Neutrophil (primary cell): ENCODE measurements around the gene ANK3.

Experiments used
- H3K27ac ChIP-seq: fragments of 200-600 bp; sonication (generic); 2 replicates; pipeline ENCODE4 v1.5.1; 2016; ENCODE audit warnings: mild to moderate bottlenecking, moderate library complexity
- H3K27me3 ChIP-seq: fragments of 200-600 bp; sonication (generic); 2 replicates; pipeline ENCODE4 v1.6.0; 2016; ENCODE audit warnings: mild to moderate bottlenecking
- H3K36me3 ChIP-seq: fragments of 200-600 bp; sonication (generic); 2 replicates; pipeline ENCODE4 v1.5.1; 2017
- H3K4me1 ChIP-seq, 2 experiments: fragments of 200-600 bp in 1 of 2; sonication (generic) in 1 of 2; 1 replicate in 1 of 2; 2 replicates in 1 of 2; pipeline versions ENCODE4 v1.5.1 to v1.6.1; 2013 to 2016; ENCODE audit warnings: low read depth in 1 of 2, low read length in 1 of 2, mild to moderate bottlenecking in 1 of 2, moderate library complexity in 1 of 2; ENCODE audit not compliant: control insufficient read depth in 1 of 2, insufficient read depth in 1 of 2
- H3K4me3 ChIP-seq, 2 experiments: fragments of 200-600 bp in 1 of 2; sonication (generic) in 1 of 2; 1 replicate in 1 of 2; 2 replicates in 1 of 2; pipeline ENCODE4 v1.5.1; 2013 to 2016; ENCODE audit warnings: low read depth in 1 of 2, low read length in 1 of 2, mild to moderate bottlenecking in 1 of 2, moderate library complexity in 1 of 2
- H3K9me3 ChIP-seq: fragments of 200-600 bp; sonication (generic); 2 replicates; pipeline ENCODE4 v1.5.1; 2016
- TF ChIP-seq, protein P1 (sequence below): fragments of 200-600 bp; sonication (generic); IDR thresholded peaks from 2 replicates; pipeline ENCODE4 v1.5.1; 2016; ENCODE audit warnings: antibody characterized with exemption

ANK3 gene

GRCh38 chr10:60348982-60349381, 40.7 kb downstream of the ANK3 start:
- Histone ChIP-seq H3K27ac (no peak overlapping the region), H3K4me3 (no peak overlapping the region), H3K4me1 (no peaks in the 10 kb centered on the region), H3K9me3 (no peaks in the 10 kb centered on the region), H3K27me3 (no peaks in the 10 kb centered on the region), H3K36me3 (no peaks in the 10 kb centered on the region)
- TF ChIP-seq, protein P1, sequence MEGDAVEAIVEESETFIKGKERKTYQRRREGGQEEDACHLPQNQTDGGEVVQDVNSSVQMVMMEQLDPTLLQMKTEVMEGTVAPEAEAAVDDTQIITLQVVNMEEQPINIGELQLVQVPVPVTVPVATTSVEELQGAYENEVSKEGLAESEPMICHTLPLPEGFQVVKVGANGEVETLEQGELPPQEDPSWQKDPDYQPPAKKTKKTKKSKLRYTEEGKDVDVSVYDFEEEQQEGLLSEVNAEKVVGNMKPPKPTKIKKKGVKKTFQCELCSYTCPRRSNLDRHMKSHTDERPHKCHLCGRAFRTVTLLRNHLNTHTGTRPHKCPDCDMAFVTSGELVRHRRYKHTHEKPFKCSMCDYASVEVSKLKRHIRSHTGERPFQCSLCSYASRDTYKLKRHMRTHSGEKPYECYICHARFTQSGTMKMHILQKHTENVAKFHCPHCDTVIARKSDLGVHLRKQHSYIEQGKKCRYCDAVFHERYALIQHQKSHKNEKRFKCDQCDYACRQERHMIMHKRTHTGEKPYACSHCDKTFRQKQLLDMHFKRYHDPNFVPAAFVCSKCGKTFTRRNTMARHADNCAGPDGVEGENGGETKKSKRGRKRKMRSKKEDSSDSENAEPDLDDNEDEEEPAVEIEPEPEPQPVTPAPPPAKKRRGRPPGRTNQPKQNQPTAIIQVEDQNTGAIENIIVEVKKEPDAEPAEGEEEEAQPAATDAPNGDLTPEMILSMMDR = no peak

DNA sequence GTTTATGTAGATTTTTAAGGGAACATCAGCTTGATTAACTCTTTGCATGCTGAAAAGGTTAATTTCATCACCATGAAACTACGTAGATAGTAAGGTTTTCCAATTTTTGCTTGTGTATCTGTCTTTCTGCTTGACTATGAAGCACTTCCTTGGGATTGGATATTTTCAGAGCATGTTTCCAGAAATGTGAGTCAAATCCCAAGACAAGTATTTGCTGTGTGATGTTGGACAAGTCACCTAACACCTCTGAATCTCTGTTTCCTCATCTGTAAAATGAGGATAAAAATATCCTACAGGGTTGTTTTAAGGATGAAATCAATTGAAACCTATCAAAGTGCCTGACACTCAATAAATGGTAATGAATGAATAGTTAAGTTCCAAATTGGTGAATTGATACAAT, 42.4 kb downstream of the ANK3 start:
- Histone ChIP-seq H3K36me3 (no peaks in the 10 kb centered on the region), H3K4me3 (no peak overlapping the region), H3K9me3 (no peaks in the 10 kb centered on the region), H3K27me3 (no peaks in the 10 kb centered on the region), H3K4me1 (no peaks in the 10 kb centered on the region), H3K27ac (no peak overlapping the region)
- TF ChIP-seq, protein P1 = no peak

GRCh38 chr10:60346661-60347060, 43.0 kb downstream of the ANK3 start:
- Histone ChIP-seq H3K27me3 (no peaks in the 10 kb centered on the region), H3K4me3 (no peak overlapping the region), H3K36me3 (no peaks in the 10 kb centered on the region), H3K27ac (no peak overlapping the region), H3K9me3 (no peaks in the 10 kb centered on the region), H3K4me1 (no peaks in the 10 kb centered on the region)
- TF ChIP-seq, protein P1 = no peak

GRCh38 chr10:60343254-60343653, 46.4 kb downstream of the ANK3 start:
- Histone ChIP-seq H3K36me3 (no peaks in the 10 kb centered on the region), H3K4me1 (no peaks in the 10 kb centered on the region), H3K27me3 (no peaks in the 10 kb centered on the region), H3K27ac (no peak overlapping the region), H3K9me3 (no peaks in the 10 kb centered on the region), H3K4me3 (no peak overlapping the region)
- TF ChIP-seq, protein P1 = no peak

DNA sequence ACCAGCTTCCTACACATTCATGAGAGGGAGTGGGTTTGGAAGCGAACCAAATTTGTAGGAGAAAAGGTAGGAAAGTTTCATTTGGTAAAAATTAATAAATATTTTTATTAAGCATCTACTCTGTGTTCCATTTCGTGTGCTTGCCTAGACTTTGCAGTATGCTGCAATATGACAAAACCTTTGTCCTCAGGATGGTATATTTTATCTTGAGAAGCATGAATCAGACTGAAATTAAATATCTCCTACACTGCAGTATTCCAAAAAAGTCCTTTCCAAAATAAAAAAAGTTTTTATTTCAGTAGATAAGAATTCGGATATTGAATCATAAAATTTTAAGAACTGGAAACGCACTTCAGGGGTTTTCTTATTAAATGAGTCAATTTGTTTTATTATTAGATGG, 47.7 kb downstream of the ANK3 start:
- no peaks in the 10 kb centered on the region for H3K27me3 ChIP-seq
- no peaks in the 10 kb centered on the region for H3K9me3 ChIP-seq
- no peak overlapping the region for H3K4me3 ChIP-seq
- H3K36me3 ChIP-seq = no peaks in the 10 kb centered on the region
- no peaks in the 10 kb centered on the region for H3K4me1 ChIP-seq
- TF ChIP-seq, protein P1 = no peak
- H3K27ac ChIP-seq = no peak overlapping the region

- no peaks in the 10 kb centered on the region for H3K9me3 ChIP-seq
- no peaks in the 10 kb centered on the region for H3K27me3 ChIP-seq
- no peaks in the 10 kb centered on the region for H3K4me1 ChIP-seq
- TF ChIP-seq, protein P1 = no peak
- no peak overlapping the region for H3K27ac ChIP-seq
- no peak overlapping the region for H3K4me3 ChIP-seq
- H3K36me3 ChIP-seq = no peaks in the 10 kb centered on the region
These were observed 48.7 kb downstream of the ANK3 start for GRCh38 chr10:60340973-60341372.
